Fibroblast of the aortic adventitia (primary cell): ENCODE measurements around the gene SYTL3. TPM values are rescaled to one million over a fixed set of nuclear protein-coding genes. Genes with fewer than 3 reads are reported as not detected.

Experiments
- DNase-seq: peaks from one replicate; pipeline ENCODE4 v3.0.0-alpha.2; 2010; ENCODE audit warnings: low read depth
- H3K4me3 ChIP-seq: 2 replicates; pipeline ENCODE4 v1.5.1; 2011; ENCODE audit warnings: low read depth, mild to moderate bottlenecking, control low read depth, low read length, moderate library complexity
- CTCF ChIP-seq: IDR thresholded peaks from 2 replicates; pipeline ENCODE4 v1.5.1; 2011; ENCODE audit warnings: mild to moderate bottlenecking, low read length, control low read depth, inconsistent platforms; ENCODE audit not compliant: insufficient read depth
- total RNA-seq: library from RNA; depleted of rRNA; stranded (reverse); fragments of >200 nt; gene quantifications from 2 replicates; pipeline ENCODE4 v1.2.3, GENCODE V29; 2012; ENCODE audit warnings: low replicate concordance

Gene SYTL3
- total RNA-seq, 1 donor = 1.9 TPM

GRCh38 chr6:158619922-158620801 is 29.7 kb upstream of the SYTL3 start:
- no peak for DNase-seq
- no peak overlapping the region for H3K4me3 ChIP-seq
- TF ChIP-seq CTCF = no peak

GRCh38 chr6:158620963-158621693 is 28.7 kb upstream of the SYTL3 start:
- no peak overlapping the region for H3K4me3 ChIP-seq
- no peak for DNase-seq
- TF ChIP-seq CTCF = no peak

- no peak overlapping the region for H3K4me3 ChIP-seq
- DNase-seq = no peak
- TF ChIP-seq CTCF = no peak
These were observed 27.9 kb upstream of the SYTL3 start for GRCh38 chr6:158621694-158622544.

- H3K4me3 ChIP-seq = no peak overlapping the region
- TF ChIP-seq CTCF = no peak
- no peak for DNase-seq
These were observed 27.2 kb upstream of the SYTL3 start for GRCh38 chr6:158622545-158623190.

DNA sequence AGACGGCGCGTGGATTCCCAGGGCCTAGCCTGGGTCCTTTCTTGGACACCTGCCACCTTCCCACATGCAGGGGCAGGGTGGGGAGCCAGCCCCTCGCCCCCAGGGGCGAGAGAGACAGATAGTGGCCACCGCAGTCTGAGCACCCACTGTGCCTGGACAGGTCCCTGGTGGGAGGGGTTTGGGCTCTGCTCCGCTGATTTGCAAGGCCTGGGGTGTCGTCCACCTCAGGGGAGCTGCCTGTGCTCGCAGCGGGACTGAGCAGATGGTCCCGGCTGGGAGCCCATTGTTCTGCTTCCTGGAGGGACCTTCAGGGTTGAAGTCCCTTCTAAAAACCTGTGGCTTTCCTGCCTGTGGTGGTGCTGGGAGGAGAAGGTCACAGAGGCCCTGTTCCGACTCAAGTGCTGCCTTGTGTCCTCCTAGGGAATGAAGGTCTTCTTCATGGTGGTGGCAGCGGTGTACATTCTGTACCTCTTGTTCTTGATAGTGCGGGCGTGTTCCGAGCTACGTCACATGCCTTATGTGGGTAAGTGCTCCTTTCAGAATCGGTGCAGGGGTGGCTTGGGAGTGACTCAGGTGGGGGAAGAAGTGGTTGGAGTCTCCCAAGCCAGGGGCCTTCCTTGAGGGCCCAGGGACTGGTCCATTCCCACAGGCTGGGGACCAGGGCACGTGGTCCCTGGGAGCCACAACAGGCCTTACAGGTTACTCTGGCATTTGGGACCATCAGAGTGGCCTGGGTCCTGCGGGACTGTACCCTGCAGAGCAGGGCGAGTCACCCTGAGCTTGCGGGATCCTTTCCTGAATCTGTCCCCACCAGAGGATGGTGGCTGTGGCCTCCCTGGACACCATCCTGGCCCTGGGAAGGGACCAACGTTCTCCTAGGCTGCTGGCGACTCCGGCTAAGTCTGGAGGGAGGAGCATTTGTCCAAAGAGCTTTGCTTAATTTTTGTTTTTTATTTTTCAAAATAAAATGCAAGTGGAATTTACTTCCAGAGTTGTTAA is 24.9 kb upstream of the SYTL3 start:
- H3K4me3 ChIP-seq = no peak overlapping the region
- DNase-seq = no peak
- TF ChIP-seq CTCF = no peak
